Common myeloid progenitor, CD34-positive (primary cell): Measurements from ENCODE around the gene TCIRG1.

Experiments
- CTCF ChIA-PET: fragments of 350-600 bp; sonication (Branson Sonifier 250); formaldehyde crosslinking; loops from one replicate; lab custom pipeline; 2021; ENCODE audit warnings: antibody characterized with exemption; lab: Charles Lee
- POLR2A ChIA-PET: fragments of 350-600 bp; sonication (Branson Sonifier 250); formaldehyde crosslinking; loops from one replicate; lab custom pipeline; 2021; ENCODE audit warnings: antibody characterized with exemption; lab: Charles Lee
- DNase-seq, 3 donors: peaks; one replicate each; pipeline versions ENCODE4 v3.0.0 to v3.0.0-alpha.2; 2013
- H3K27ac ChIP-seq, 2 experiments: 1 replicate in 1 of 2; 2 replicates in 1 of 2; pipeline ENCODE4 v1.7.0; 2013; ENCODE audit warnings: inconsistent platforms in 2 of 2, low read length in 2 of 2, mild to moderate bottlenecking in 2 of 2, low read depth in 1 of 2, moderate library complexity in 1 of 2; ENCODE audit not compliant: severe bottlenecking in 2 of 2, insufficient read depth in 1 of 2, poor library complexity in 1 of 2
- H3K27me3 ChIP-seq, 5 experiments: replicated peaks in 2 of 5; 1 replicate in 3 of 5; 2 replicates in 2 of 5; pipeline versions ENCODE4 v1.6.1 to v1.7.0; 2013; ENCODE audit warnings: low read length in 4 of 5, mild to moderate bottlenecking in 2 of 5, moderate library complexity in 2 of 5, inconsistent platforms in 1 of 5; ENCODE audit not compliant: insufficient read depth in 5 of 5, control insufficient read depth in 4 of 5
- H3K36me3 ChIP-seq, 4 experiments: 1 replicate in 2 of 4; 2 replicates in 2 of 4; pipeline versions ENCODE4 v1.6.1 to v1.7.0; 2013; ENCODE audit warnings: low read length in 3 of 4, control low read depth in 1 of 4, mild to moderate bottlenecking in 1 of 4; ENCODE audit not compliant: control insufficient read depth in 4 of 4, insufficient read depth in 4 of 4
- H3K4me1 ChIP-seq, 4 experiments: 1 replicate in 3 of 4; 2 replicates in 1 of 4; pipeline versions ENCODE4 v1.6.1 to v1.7.1; 2013; ENCODE audit warnings: low read length in 3 of 4, mild to moderate bottlenecking in 3 of 4, control low read depth in 1 of 4, inconsistent platforms in 1 of 4, moderate library complexity in 1 of 4; ENCODE audit not compliant: control insufficient read depth in 4 of 4, insufficient read depth in 4 of 4; ENCODE audit errors: control extremely low read depth in 1 of 4
- H3K4me3 ChIP-seq, 7 experiments: 1 replicate in 4 of 7; 2 replicates in 3 of 7; pipeline versions ENCODE4 v1.5.1 to v1.7.0; 2013; ENCODE audit warnings: mild to moderate bottlenecking in 7 of 7, low read length in 6 of 7, moderate library complexity in 6 of 7, inconsistent platforms in 2 of 7, low read depth in 2 of 7, control low read depth in 1 of 7; ENCODE audit not compliant: insufficient read depth in 4 of 7, control insufficient read depth in 1 of 7; ENCODE audit errors: extremely low read depth in 1 of 7
- H3K9me3 ChIP-seq, 5 experiments: 1 replicate in 4 of 5; 2 replicates in 1 of 5; pipeline versions ENCODE4 v1.6.1 to v1.7.1; 2013; ENCODE audit warnings: low read length in 4 of 5, mild to moderate bottlenecking in 2 of 5, inconsistent platforms in 1 of 5, low read depth in 1 of 5, moderate library complexity in 1 of 5; ENCODE audit not compliant: control insufficient read depth in 4 of 5, insufficient read depth in 2 of 5; ENCODE audit errors: control extremely low read depth in 1 of 5
- WGBS: methylation state at CpG from one replicate; pipeline ENCODE4 v1.1.5; 2013; ENCODE audit not compliant: insufficient coverage; 5-methylcytosine and 5-hydroxymethylcytosine counted together

Gene TCIRG1

GRCh38 chr11:68028802-68029545 lies 9.9 kb upstream of the TCIRG1 start:
- WGBS = 96% methylated on average over 12 of the region's 12 CpGs
- H3K4me3 ChIP-seq = peak overlapping the region in 2 of 7 experiments; percentile 90 to 96
- CTCF ChIA-PET = interaction anchor here (0.6 to 1.7 kb wide), 4 partner anchors 9 to 23 kb away, joined by 3 to 8 read pairs (median 4); partner anchors contain the start of genes ALDH3B1 and TCIRG1
- no peak for DNase-seq
- peaks cover 2 to 25% (median 17%) of the 10 kb centered on the region in 4 experiments for H3K4me1 ChIP-seq
- H3K36me3 ChIP-seq = peaks cover 2 to 46% (median 15%) of the 10 kb centered on the region in 4 experiments
- no peaks in the 10 kb centered on the region for H3K27me3 ChIP-seq
- POLR2A ChIA-PET = interaction anchor here (0.7 kb wide), 1 partner anchor 1693 kb away, joined by 3 read pairs; the partner anchor contains the start of gene RIN1
- peaks cover 0 to 10% (median 0%) of the 10 kb centered on the region in 5 experiments for H3K9me3 ChIP-seq
- no peak overlapping the region for H3K27ac ChIP-seq

GRCh38 chr11:68030318-68031143 lies 8.3 kb upstream of the TCIRG1 start, which contains the start of gene NDUFS8:
NDUFS8 (plus strand) TSS chr11:68030681; CDS start chr11:68032152, 1,471 bp downstream.
- Histone ChIP-seq H3K4me3 (peak within 1 kb of the TSS; percentile 32 to 96 (median 82)), H3K4me1 (peaks cover 2 to 33% (median 17%) of the 10 kb centered on the region in 4 experiments), H3K36me3 (peaks cover 3 to 35% (median 19%) of the 10 kb centered on the region in 4 experiments), H3K9me3 (no peaks in the 10 kb centered on the region), H3K27ac (peak within 1 kb of the TSS; percentile 78 to 94), H3K27me3 (no peaks in the 10 kb centered on the region)
- WGBS = under 1% methylated on average over 43 of the region's 56 CpGs
- ChIA-PET POLR2A (no interaction called here), CTCF (interaction anchor here (1.7 kb wide), 1 partner anchor 20 kb away, joined by 8 read pairs; the partner anchor contains the start of gene ALDH3B1)
- DNase-seq = peak; percentile 99 to 100 (median 99)

GRCh38 chr11:68031144-68031464 lies 7.7 kb upstream of the TCIRG1 start:
- WGBS = 9% methylated on average over 4 of the region's 10 CpGs
- CTCF ChIA-PET = interaction anchor here (1.3 to 2.0 kb wide), 3 partner anchors 11 to 22 kb away, joined by 3 to 8 read pairs (median 7); partner anchors contain the start of gene ALDH3B1

GRCh38 chr11:68032003-68032402 lies 6.8 kb upstream of the TCIRG1 start:
- ChIA-PET CTCF (interaction anchor here (1.3 to 2.0 kb wide), 2 partner anchors 10 to 23 kb away, joined by 3 to 7 read pairs; partner anchors contain the start of gene ALDH3B1), POLR2A (no interaction called here)
- WGBS = 100% methylated on average over 2 of the region's 9 CpGs
- Histone ChIP-seq H3K36me3 (peaks cover 3 to 30% (median 13%) of the 10 kb centered on the region in 4 experiments), H3K27me3 (no peaks in the 10 kb centered on the region), H3K27ac (peak overlapping the region in 1 of 2 experiments; percentile 94), H3K9me3 (no peaks in the 10 kb centered on the region), H3K4me1 (peaks cover 2 to 48% (median 31%) of the 10 kb centered on the region in 4 experiments), H3K4me3 (peak overlapping the region in 1 of 7 experiments; percentile 96)
- DNase-seq = no peak

More at GRCh38 chr11:68031144-68031464, 7.7 kb upstream of the TCIRG1 start:
- Histone ChIP-seq H3K4me3 (peak overlapping the region; percentile 32 to 96 (median 82)), H3K4me1 (peaks cover 2 to 39% (median 22%) of the 10 kb centered on the region in 4 experiments), H3K36me3 (peaks cover 3 to 30% (median 17%) of the 10 kb centered on the region in 4 experiments), H3K9me3 (no peaks in the 10 kb centered on the region), H3K27me3 (no peaks in the 10 kb centered on the region), H3K27ac (peak overlapping the region; percentile 78 to 94)
- POLR2A ChIA-PET = no interaction called here
- peak in 1 of 3 donors; percentile 33 for DNase-seq

- WGBS = 97% methylated on average over 26 of the region's 29 CpGs
- POLR2A ChIA-PET = no interaction called here
Observed at GRCh38 chr11:68032997-68033707, 5.7 kb upstream of the TCIRG1 start.

GRCh38 chr11:68033708-68034045 lies 5.1 kb upstream of the TCIRG1 start:
- H3K36me3 ChIP-seq = peaks cover 3 to 30% (median 10%) of the 10 kb centered on the region in 4 experiments
- no peaks in the 10 kb centered on the region for H3K9me3 ChIP-seq
- no peak overlapping the region for H3K4me3 ChIP-seq
- DNase-seq = no peak
- H3K4me1 ChIP-seq = peaks cover 7 to 65% (median 48%) of the 10 kb centered on the region in 4 experiments
- POLR2A ChIA-PET = no interaction called here
- no peak overlapping the region for H3K27ac ChIP-seq
- H3K27me3 ChIP-seq = no peaks in the 10 kb centered on the region
- CTCF ChIA-PET = interaction anchor here (1.4 kb wide), 1 partner anchor 8 kb away, joined by 3 read pairs; no protein-coding TSS in a partner anchor
- WGBS = 98% methylated on average over 12 of the region's 12 CpGs

More at GRCh38 chr11:68032997-68033707, 5.7 kb upstream of the TCIRG1 start:
- DNase-seq = no peak
- peaks cover 7 to 60% (median 43%) of the 10 kb centered on the region in 4 experiments for H3K4me1 ChIP-seq
- peaks cover 3 to 30% (median 10%) of the 10 kb centered on the region in 4 experiments for H3K36me3 ChIP-seq
- H3K9me3 ChIP-seq = no peaks in the 10 kb centered on the region
- H3K27me3 ChIP-seq = no peaks in the 10 kb centered on the region
- no peak overlapping the region for H3K27ac ChIP-seq
- CTCF ChIA-PET = interaction anchor here (1.4 to 2.0 kb wide), 2 partner anchors 9 to 24 kb away, joined by 3 to 7 read pairs; partner anchors contain the start of gene ALDH3B1
- H3K4me3 ChIP-seq = no peak overlapping the region
